ENCODE measurements around the gene ADAMTS17. TPM values are rescaled to one million over a fixed set of nuclear protein-coding genes. Genes with fewer than 3 reads are reported as not detected.

ADAMTS17 gene
- total and polyA plus RNA-seq, 3 donors from 2014 or later, result 6.8 to 17.8 (median 12.4) TPM

DNA sequence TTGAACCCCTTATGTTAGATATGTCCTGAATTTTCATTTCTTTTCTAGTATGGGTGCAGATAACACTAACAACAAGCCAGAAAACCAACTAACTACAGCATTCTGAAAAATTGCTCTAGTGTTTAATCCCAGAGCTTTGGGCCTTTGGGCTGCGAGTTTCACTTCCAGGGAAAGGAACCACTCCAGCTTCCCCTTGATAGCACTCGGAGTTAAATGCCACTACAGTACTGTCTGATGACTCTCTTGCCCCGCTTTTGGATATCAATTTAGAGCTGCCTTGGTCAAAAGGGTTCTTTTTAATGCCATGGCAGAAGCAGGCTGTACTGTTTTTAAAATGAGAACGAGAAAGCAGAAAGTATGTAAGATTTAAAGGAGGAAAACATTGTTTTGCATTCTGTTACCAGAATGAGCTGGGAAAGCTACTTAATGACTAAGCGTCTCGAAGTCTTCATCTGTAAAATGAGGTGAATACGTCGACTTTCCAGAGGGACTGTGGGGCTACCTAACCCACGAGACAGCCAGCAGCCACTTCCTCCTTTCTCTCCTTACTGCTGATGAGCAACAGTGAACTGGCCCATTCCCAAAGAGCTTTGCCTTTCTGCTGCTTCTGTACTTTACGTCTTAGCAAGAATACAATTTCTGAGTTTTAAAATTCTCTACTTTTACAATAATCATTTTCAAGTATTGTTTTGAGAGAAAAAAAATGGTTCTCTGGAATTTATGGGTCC is 309.3 kb downstream of the ADAMTS17 start:
- WGBS, 2 donors, result 72 to 78% methylated on average over 10 of the region's 10 CpGs
- TF ChIP-seq, protein P1, sequence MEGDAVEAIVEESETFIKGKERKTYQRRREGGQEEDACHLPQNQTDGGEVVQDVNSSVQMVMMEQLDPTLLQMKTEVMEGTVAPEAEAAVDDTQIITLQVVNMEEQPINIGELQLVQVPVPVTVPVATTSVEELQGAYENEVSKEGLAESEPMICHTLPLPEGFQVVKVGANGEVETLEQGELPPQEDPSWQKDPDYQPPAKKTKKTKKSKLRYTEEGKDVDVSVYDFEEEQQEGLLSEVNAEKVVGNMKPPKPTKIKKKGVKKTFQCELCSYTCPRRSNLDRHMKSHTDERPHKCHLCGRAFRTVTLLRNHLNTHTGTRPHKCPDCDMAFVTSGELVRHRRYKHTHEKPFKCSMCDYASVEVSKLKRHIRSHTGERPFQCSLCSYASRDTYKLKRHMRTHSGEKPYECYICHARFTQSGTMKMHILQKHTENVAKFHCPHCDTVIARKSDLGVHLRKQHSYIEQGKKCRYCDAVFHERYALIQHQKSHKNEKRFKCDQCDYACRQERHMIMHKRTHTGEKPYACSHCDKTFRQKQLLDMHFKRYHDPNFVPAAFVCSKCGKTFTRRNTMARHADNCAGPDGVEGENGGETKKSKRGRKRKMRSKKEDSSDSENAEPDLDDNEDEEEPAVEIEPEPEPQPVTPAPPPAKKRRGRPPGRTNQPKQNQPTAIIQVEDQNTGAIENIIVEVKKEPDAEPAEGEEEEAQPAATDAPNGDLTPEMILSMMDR (IDR thresholded peaks at IDR 0.05), result no peak
- TF ChIP-seq POLR2A (IDR thresholded peaks at IDR 0.05), result no peak
- no peaks in the 10 kb centered on the region for H3K9me3 ChIP-seq
- DNase-seq, result no peak
- no peaks in the 10 kb centered on the region for H3K36me3 ChIP-seq (ENCODE audit: low read depth, missing control alignments)
- no peaks in the 10 kb centered on the region for H3K4me1 ChIP-seq
- H3K27ac ChIP-seq, result no peak overlapping the region
- H3K27me3 ChIP-seq, result no peaks in the 10 kb centered on the region
- no peak overlapping the region for H3K4me3 ChIP-seq
- intact Hi-C loops (cut with DNase I; ENCODE audit: low total_unique reads), result no loop called here

DNA sequence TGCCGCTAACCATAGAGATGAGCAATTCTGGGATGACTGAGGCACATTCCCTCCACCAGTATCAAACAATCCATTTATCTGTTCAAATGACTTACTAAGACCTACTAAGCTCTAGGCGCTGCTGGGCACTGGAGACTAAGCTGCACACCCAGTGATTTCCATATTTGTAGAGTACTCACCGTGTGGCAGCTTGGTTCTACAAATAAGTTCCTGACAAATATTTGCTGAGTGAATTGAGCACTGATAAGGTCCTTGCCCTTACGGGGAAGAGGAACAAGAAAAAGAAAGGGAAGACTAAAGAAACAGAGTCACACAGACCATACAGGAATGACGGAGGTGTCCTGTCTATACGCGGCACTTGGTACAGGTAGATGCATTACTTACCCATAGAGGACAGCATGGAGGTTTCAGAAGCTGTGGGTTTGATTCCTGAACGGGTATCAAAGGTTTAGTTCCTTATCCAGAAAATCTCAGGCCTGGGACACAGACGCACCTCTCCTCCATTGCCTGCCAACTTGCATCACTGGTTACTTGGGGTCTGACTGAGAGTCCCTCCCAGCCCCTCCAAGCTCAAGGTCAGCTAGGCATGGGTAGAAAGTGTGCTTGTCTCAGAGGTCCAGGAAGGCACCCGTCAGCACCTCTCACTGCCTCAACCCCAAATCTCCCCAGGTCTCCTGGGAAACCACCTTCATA is 310.0 kb downstream of the ADAMTS17 start:
- Histone ChIP-seq H3K36me3 (ENCODE audit: low read depth, missing control alignments) (no peaks in the 10 kb centered on the region), H3K9me3 (no peaks in the 10 kb centered on the region), H3K4me1 (no peaks in the 10 kb centered on the region), H3K27me3 (no peaks in the 10 kb centered on the region), H3K27ac (no peak overlapping the region), H3K4me3 (no peak overlapping the region)
- 93 to 94% methylated on average over 10 of the region's 10 CpGs for WGBS, 2 donors
- intact Hi-C loops (cut with DNase I; ENCODE audit: low total_unique reads), result no loop called here
- no peak for DNase-seq
- no peak for TF ChIP-seq POLR2A (IDR thresholded peaks at IDR 0.05)
- TF ChIP-seq, protein P1 (IDR thresholded peaks at IDR 0.05), result no peak

DNA sequence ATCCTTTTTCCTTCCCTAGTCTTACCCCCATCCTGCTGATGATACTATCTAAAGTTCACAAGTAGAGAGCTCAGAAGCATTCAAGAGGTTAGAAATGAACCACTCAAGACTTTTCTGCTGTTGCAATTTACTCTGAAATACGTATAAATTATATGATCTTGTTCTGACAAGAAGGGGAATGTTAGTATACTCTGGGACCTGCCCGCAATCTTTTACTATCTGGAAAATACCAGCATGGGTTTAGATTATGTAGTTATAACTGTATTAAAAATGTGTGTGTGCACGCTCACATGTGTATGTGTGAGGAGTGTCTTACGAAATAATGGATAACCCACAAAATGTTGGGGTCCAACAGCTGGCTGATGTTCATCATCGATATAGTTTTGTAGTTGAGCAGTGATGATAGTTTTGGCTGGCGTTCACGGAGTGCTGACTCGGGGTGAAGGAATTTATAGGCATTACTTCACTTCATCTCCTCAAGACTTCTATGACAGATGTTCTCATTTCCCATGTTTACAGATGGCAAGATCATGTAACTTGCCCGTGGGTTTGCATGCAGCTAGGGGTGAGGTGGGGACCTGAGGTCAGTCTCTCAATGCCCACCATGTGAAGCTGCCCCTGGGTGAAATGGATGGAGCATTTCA is 311.1 kb downstream of the ADAMTS17 start:
- Histone ChIP-seq H3K27ac (no peak overlapping the region), H3K9me3 (no peaks in the 10 kb centered on the region), H3K36me3 (ENCODE audit: low read depth, missing control alignments) (no peaks in the 10 kb centered on the region), H3K4me3 (no peak overlapping the region), H3K27me3 (no peaks in the 10 kb centered on the region), H3K4me1 (no peaks in the 10 kb centered on the region)
- WGBS, 2 donors, result 93 to 94% methylated on average over 9 of the region's 9 CpGs
- intact Hi-C loops (cut with DNase I; ENCODE audit: low total_unique reads), result no loop called here
- DNase-seq, result no peak
- no peak for TF ChIP-seq POLR2A (IDR thresholded peaks at IDR 0.05)
- TF ChIP-seq, protein P1 (IDR thresholded peaks at IDR 0.05), result no peak

DNA sequence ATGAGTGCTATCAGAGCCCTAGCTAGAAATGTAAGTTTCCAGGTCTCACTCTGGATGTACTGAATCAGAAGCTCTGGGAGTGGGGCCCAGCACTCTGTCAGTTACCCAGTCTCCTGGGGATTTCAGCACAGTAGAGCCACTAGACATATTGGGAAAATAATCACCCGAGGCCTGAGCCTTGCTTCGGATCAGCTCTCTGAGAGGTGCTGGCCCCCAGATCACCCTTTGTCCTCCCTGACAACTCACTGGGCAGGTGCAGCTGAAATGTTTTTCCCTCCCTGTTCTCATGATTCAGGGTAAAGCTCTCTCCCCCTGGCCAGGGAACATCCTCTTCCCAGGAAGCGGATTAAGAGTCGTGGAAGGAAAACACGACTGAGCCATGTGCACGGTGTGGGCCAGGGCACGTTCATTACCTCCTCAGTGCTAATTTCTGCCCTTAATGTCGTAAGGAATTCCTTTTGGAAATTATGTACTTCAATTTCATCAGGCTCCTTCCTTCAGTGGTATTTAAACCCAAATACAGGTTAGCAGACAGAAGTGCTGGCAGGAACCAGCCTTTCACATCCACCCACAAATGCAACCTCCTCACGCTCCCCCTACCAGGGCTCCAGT is 311.8 kb downstream of the ADAMTS17 start:
- Histone ChIP-seq H3K27ac (no peak overlapping the region), H3K4me3 (no peak overlapping the region), H3K9me3 (no peaks in the 10 kb centered on the region), H3K4me1 (no peaks in the 10 kb centered on the region), H3K27me3 (no peaks in the 10 kb centered on the region), H3K36me3 (ENCODE audit: low read depth, missing control alignments) (no peaks in the 10 kb centered on the region)
- intact Hi-C loops (cut with DNase I; ENCODE audit: low total_unique reads), result no loop called here
- WGBS, 2 donors, result 87 to 91% methylated on average over 9 of the region's 9 CpGs
- DNase-seq, result no peak
- TF ChIP-seq POLR2A (IDR thresholded peaks at IDR 0.05), result no peak
- TF ChIP-seq, protein P1 (IDR thresholded peaks at IDR 0.05), result no peak

Data from testis (tissue), 3 donors.